Endothelial cell of umbilical vein (primary cell): ENCODE measurements around the gene TUT1. TPM values are rescaled to one million over a fixed set of nuclear protein-coding genes. Genes with fewer than 3 reads are reported as not detected.
A peak's percentile ranks its signal among the peaks of the same experiment; 100 is the strongest.

Experiments used
- BruUV-seq: library from RNA; stranded (reverse); fragments of 400-500 nt; replicated peaks from 2 replicates; lab custom pipeline; 2021; lab: Mats Ljungman, UMichigan
- CTCF ChIA-PET: fragments of 300-600, 350-600 bp; sonication (Branson Sonifier 250); formaldehyde crosslinking; loops from one replicate; lab custom pipeline; 2021; ENCODE audit warnings: antibody characterized with exemption, inconsistent platforms; lab: Charles Lee
- POLR2A ChIA-PET: fragments of 300-600, 350-600 bp; sonication (Branson Sonifier 250); formaldehyde crosslinking; loops from one replicate; lab custom pipeline; 2021; ENCODE audit warnings: antibody characterized with exemption, inconsistent platforms; lab: Charles Lee
- DNase-seq: peaks from one replicate; pipeline ENCODE4 v3.0.0-alpha.2; 2011; ENCODE audit warnings: low read depth, low spot score
- FAIRE-seq: peaks from 2 replicates; lab custom pipeline; 2011; peaks lifted over from hg19 to GRCh38; lab: Jason Lieb, UNC
- H2AFZ ChIP-seq: 2 replicates; pipeline ENCODE4 v1.6.0; 2012; ENCODE audit warnings: low read depth, low read length, control low read depth, inconsistent platforms
- H3K27ac ChIP-seq: 2 replicates; pipeline ENCODE4 v1.5.1; 2011; ENCODE audit warnings: low read depth, mild to moderate bottlenecking, control low read depth, low read length, moderate library complexity; ENCODE audit not compliant: insufficient read depth
- H3K27me3 ChIP-seq, 2 experiments: 2 replicates each; pipeline versions ENCODE4 v1.6.0 to v1.6.1; 2011; ENCODE audit warnings: low read length in 2 of 2, mixed read lengths in 1 of 2; ENCODE audit not compliant: control insufficient read depth in 2 of 2, insufficient read depth in 2 of 2
- H3K36me3 ChIP-seq, 2 experiments: 2 replicates in 1 of 2; 3 replicates in 1 of 2; pipeline ENCODE4 v1.5.1; 2011; ENCODE audit warnings: low read length in 2 of 2, mild to moderate bottlenecking in 1 of 2, moderate library complexity in 1 of 2; ENCODE audit not compliant: control insufficient read depth in 2 of 2, insufficient read depth in 2 of 2; ENCODE audit errors: extremely low read depth in 1 of 2
- H3K4me1 ChIP-seq: 3 replicates; pipeline ENCODE4 v1.5.1; 2011; ENCODE audit warnings: mild to moderate bottlenecking, low read length; ENCODE audit not compliant: control insufficient read depth, insufficient read depth; ENCODE audit errors: extremely low read depth
- H3K4me2 ChIP-seq: 2 replicates; pipeline ENCODE4 v1.6.1; 2011; ENCODE audit warnings: low read length, control low read depth, mixed read lengths; ENCODE audit not compliant: insufficient read depth
- H3K4me3 ChIP-seq, 3 experiments: fragments of 200-600 bp in 1 of 3; sonication (generic), shearing (Covaris generic) in 1 of 3; replicated peaks in 1 of 3; 2 replicates each; pipeline ENCODE4 v1.5.1; 2011 to 2016; ENCODE audit warnings: control low read depth in 3 of 3, low read length in 3 of 3, mild to moderate bottlenecking in 2 of 3, inconsistent platforms in 1 of 3, low read depth in 1 of 3, moderate library complexity in 1 of 3; ENCODE audit not compliant: insufficient read depth in 1 of 3
- H3K79me2 ChIP-seq: 2 replicates; pipeline ENCODE4 v1.6.0; 2012; ENCODE audit warnings: low read length, inconsistent platforms; ENCODE audit not compliant: control insufficient read depth, insufficient read depth
- H3K9ac ChIP-seq: replicated peaks from 2 replicates; pipeline ENCODE3; 2011; ENCODE audit warnings: low read length, control low read depth; ENCODE audit not compliant: insufficient read depth; ENCODE audit errors: extremely low read depth
- H3K9me1 ChIP-seq: replicated peaks from 3 replicates; pipeline ENCODE4 v1.6.0; 2011; ENCODE audit warnings: mild to moderate bottlenecking, low read length; ENCODE audit not compliant: control insufficient read depth, insufficient read depth; ENCODE audit errors: extremely low read depth
- H3K9me3 ChIP-seq: replicated peaks from 2 replicates; pipeline ENCODE4 v1.5.1; 2012; ENCODE audit warnings: low read length, inconsistent platforms; ENCODE audit not compliant: control insufficient read depth, insufficient read depth
- H4K20me1 ChIP-seq: replicated peaks from 2 replicates; pipeline ENCODE3; 2011; ENCODE audit warnings: mild to moderate bottlenecking, low read length; ENCODE audit not compliant: control insufficient read depth, insufficient read depth; ENCODE audit errors: extremely low read depth
- CTCF ChIP-seq, 2 donors: IDR thresholded peaks; 1 replicate in 1 of 2; 2 replicates in 1 of 2; pipeline ENCODE4 v1.5.1; 2011; ENCODE audit warnings: low read length in 2 of 2, mild to moderate bottlenecking in 2 of 2, moderate library complexity in 2 of 2, control low read depth in 1 of 2, inconsistent platforms in 1 of 2, low read depth in 1 of 2; ENCODE audit not compliant: insufficient read depth in 1 of 2; ENCODE audit errors: extremely low read depth in 1 of 2
- EZH2 ChIP-seq: IDR thresholded peaks from 2 replicates; pipeline ENCODE4 v1.6.1; 2012; ENCODE audit warnings: borderline replicate concordance, low read depth, mild to moderate bottlenecking, moderate library complexity, low read length, inconsistent platforms; ENCODE audit not compliant: severe bottlenecking
- FOS ChIP-seq: IDR thresholded peaks from 2 replicates; pipeline ENCODE4 v1.6.1; 2011; ENCODE audit warnings: mild to moderate bottlenecking, low read length, moderate library complexity, borderline replicate concordance; ENCODE audit not compliant: insufficient read depth
- GATA2 ChIP-seq: IDR thresholded peaks from 2 replicates; pipeline ENCODE4 v1.7.0; 2011; ENCODE audit warnings: low read depth, mild to moderate bottlenecking, moderate library complexity, mixed read lengths, low read length; ENCODE audit not compliant: insufficient read length, insufficient read depth
- MYC ChIP-seq: IDR thresholded peaks from one replicate; pipeline ENCODE4 v1.6.1; 2011; ENCODE audit warnings: mild to moderate bottlenecking, low read depth, low read length
- POLR2A ChIP-seq: IDR thresholded peaks from 2 replicates; pipeline ENCODE4 v1.6.1; 2012; ENCODE audit warnings: low read depth, mild to moderate bottlenecking, control low read depth, low read length
- POLR2AphosphoS5 ChIP-seq: IDR thresholded peaks from 2 replicates; pipeline ENCODE4 v1.6.1; 2012; ENCODE audit warnings: low read depth, mild to moderate bottlenecking, control low read depth, low read length, moderate library complexity; ENCODE audit not compliant: insufficient read depth
- dilution Hi-C: fragments of 300-500 bp; cut with MboI; formaldehyde crosslinking; loops from one replicate; pipeline ENCODE4 v1.15.0; 2019; ENCODE audit warnings: low sequenced_read_pairs; ENCODE audit not compliant: extremely low pct_ligation_motif_present
- intact Hi-C: fragments of 100-400 bp; cut with micrococcal nuclease; formaldehyde crosslinking; loops from one replicate; pipeline ENCODE4 v1.10.0; 2022
- polyA plus RNA-seq, 4 experiments: library from polyadenylated mRNA; depleted of rRNA in 3 of 4; stranded (reverse) in 3 of 4; unstranded in 1 of 4; fragments of >200 nt; gene quantifications; 2 replicates each; pipeline versions ENCODE4 v1.2.1 to v1.2.3, GENCODE V29; 2011 to 2012; ENCODE audit warnings: missing spikeins in 1 of 4
- total RNA-seq: library from RNA; stranded (reverse); gene quantifications from 2 replicates; pipeline ENCODE4 v1.2.3, GENCODE V29; 2021

TUT1 gene
- total and polyA plus RNA-seq, 2 donors (not counting 3 experiments of a cell fraction or from before 2014, with no cell fraction given): 12.7 to 16.9 TPM

GRCh38 chr11:62546244-62546928 lies 44.9 kb downstream of the TUT1 start, which contains the start of gene AHNAK:
Gene AHNAK, minus strand, starts transcription at chr11:62546806. Its CDS starts 10,708 bp downstream, at chr11:62536098.
- H3K27me3 ChIP-seq: no peaks in the 10 kb centered on the region
- no peaks in the 10 kb centered on the region for H3K9me3 ChIP-seq
- intact Hi-C loops: loop anchor here (1.0 kb wide), 1 partner anchor 10 kb away; no protein-coding TSS in a partner anchor
- ChIA-PET CTCF (interaction anchor here (0.6 to 11.0 kb wide), 6 partner anchors 12 to 153 kb away, joined by 3 to 376 read pairs (median 6); partner anchors contain the start of genes B3GAT3 and TUT1), POLR2A (interaction anchor here (0.6 to 1.4 kb wide), 4 partner anchors 9 to 119 kb away, joined by 3 to 5 read pairs (median 4); partner anchors contain the start of genes C11orf98 and CSKMT)
- dilution Hi-C loops: no loop called here
- H3K79me2 ChIP-seq: peaks cover 52% of the 10 kb centered on the region
- peak within 1 kb of the TSS; percentile 44 for H3K27ac ChIP-seq
- FAIRE-seq (peak; percentile 71), DNase-seq (peak; percentile 56)
- H3K4me2 ChIP-seq: peak within 1 kb of the TSS; percentile 67
- H3K9me1 ChIP-seq: no peaks in the 10 kb centered on the region
- H3K4me1 ChIP-seq: peaks cover 50% of the 10 kb centered on the region
- peak within 1 kb of the TSS; percentile 73 for H3K9ac ChIP-seq
- no peaks in the 10 kb centered on the region for H3K36me3 ChIP-seq
- peak within 1 kb of the TSS; percentile 53 to 82 (median 55) for H3K4me3 ChIP-seq
- BruUV-seq: TSS peak; percentile 45
- no peaks in the 10 kb centered on the region for H4K20me1 ChIP-seq
- TF ChIP-seq POLR2AphosphoS5 (peak; percentile 98), MYC (no peak), POLR2A (peak; percentile 97)
- peak within 1 kb of the TSS; percentile 32 for H2AFZ ChIP-seq

- H3K9me3 ChIP-seq: no peaks in the 10 kb centered on the region
- ChIA-PET POLR2A (interaction anchor here (1.0 to 1.4 kb wide), 2 partner anchors 119 to 121 kb away, joined by 3 to 4 read pairs; partner anchors contain the start of genes C11orf98 and CSKMT), CTCF (interaction anchor here (1.7 to 11.2 kb wide), 4 partner anchors 13 to 151 kb away, joined by 5 to 377 read pairs (median 249); partner anchors contain the start of gene TUT1)
- DNase-seq (peak; percentile 88), FAIRE-seq (peak; percentile 95)
- peaks cover 57% of the 10 kb centered on the region for H3K4me1 ChIP-seq
- intact Hi-C loops (loop anchor here (1.0 to 2.0 kb wide), 4 partner anchors 8 to 37 kb away; no protein-coding TSS in a partner anchor), dilution Hi-C loops (no loop called here)
- H3K9me1 ChIP-seq: no peaks in the 10 kb centered on the region
- TF ChIP-seq MYC (no peak), EZH2 (no peak), POLR2AphosphoS5 (peak; percentile 68), FOS (peak; percentile 53), GATA2 (no peak), CTCF (IDR thresholded peaks at IDR 0.05; ENCODE audit: extremely low read depth in 1 of 2, insufficient read depth in 1 of 2, low read depth in 1 of 2, low read length in 2 of 2) (peak in 1 of 2 donors; percentile 18)
- no peaks in the 10 kb centered on the region for H4K20me1 ChIP-seq
- H2AFZ ChIP-seq: peak overlapping the region; percentile 4
- peak overlapping the region; percentile 48 for H3K4me2 ChIP-seq
- H3K4me3 ChIP-seq: peak overlapping the region; percentile 53 to 82 (median 55)
- peaks cover 59% of the 10 kb centered on the region for H3K79me2 ChIP-seq
- no TSS peak for BruUV-seq
- H3K27me3 ChIP-seq: no peaks in the 10 kb centered on the region
- peak overlapping the region; percentile 44 for H3K27ac ChIP-seq
- H3K36me3 ChIP-seq: no peaks in the 10 kb centered on the region
- H3K9ac ChIP-seq: peak overlapping the region; percentile 73
These were observed 45.7 kb downstream of the TUT1 start for GRCh38 chr11:62545437-62546243.
